ENCODE results near the gene MYBPC3.

DNA sequence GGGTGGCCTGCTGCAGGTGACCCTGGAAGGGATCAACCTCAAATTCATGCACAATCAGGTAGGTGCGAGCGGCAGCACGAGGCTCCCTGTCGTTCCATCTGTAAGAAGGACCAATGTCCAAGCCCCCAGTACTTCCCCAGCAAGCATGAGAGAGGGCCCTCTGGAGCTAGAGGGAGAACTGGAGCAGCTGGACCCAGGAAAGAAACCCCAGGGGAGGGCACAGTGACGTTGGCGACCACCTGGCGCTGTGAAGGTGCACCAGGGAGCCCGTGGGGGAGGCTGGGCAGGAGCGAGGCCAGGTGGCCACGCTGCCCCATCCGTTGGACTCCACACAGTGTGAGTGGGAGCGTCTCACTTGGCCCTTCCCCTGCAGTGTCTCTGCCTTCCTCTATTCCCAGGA is 28.0 kb downstream of the MYBPC3 start:
- TF ChIP-seq STAT3 (IDR thresholded peaks at IDR 0.05; ENCODE audit: low read depth, low read length) (no peak), MEF2B (IDR thresholded peaks at IDR 0.05; ENCODE audit: partially characterized antibody, poor library complexity, severe bottlenecking) (no peak), NFYB (IDR thresholded peaks at IDR 0.05; ENCODE audit: insufficient read depth, low read depth, low read length) (no peak), EZH2 (IDR thresholded peaks at IDR 0.05; ENCODE audit: borderline replicate concordance, control insufficient read depth, low read depth, low read length) (no peak), WRNIP1 (IDR thresholded peaks at IDR 0.05; ENCODE audit: borderline replicate concordance, low read depth, low read length) (no peak), POLR2A (IDR thresholded peaks at IDR 0.05; ENCODE audit: low read depth, low read length) (no peak), POLR2AphosphoS5 (IDR thresholded peaks at IDR 0.05; ENCODE audit: low read length) (no peak), YY1 (IDR thresholded peaks at IDR 0.05; ENCODE audit: low read depth, low read length) (no peak), SIN3A (IDR thresholded peaks at IDR 0.05; ENCODE audit: low read depth, low read length) (no peak)
- TF ChIP-seq, protein P1, sequence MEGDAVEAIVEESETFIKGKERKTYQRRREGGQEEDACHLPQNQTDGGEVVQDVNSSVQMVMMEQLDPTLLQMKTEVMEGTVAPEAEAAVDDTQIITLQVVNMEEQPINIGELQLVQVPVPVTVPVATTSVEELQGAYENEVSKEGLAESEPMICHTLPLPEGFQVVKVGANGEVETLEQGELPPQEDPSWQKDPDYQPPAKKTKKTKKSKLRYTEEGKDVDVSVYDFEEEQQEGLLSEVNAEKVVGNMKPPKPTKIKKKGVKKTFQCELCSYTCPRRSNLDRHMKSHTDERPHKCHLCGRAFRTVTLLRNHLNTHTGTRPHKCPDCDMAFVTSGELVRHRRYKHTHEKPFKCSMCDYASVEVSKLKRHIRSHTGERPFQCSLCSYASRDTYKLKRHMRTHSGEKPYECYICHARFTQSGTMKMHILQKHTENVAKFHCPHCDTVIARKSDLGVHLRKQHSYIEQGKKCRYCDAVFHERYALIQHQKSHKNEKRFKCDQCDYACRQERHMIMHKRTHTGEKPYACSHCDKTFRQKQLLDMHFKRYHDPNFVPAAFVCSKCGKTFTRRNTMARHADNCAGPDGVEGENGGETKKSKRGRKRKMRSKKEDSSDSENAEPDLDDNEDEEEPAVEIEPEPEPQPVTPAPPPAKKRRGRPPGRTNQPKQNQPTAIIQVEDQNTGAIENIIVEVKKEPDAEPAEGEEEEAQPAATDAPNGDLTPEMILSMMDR (IDR thresholded peaks at IDR 0.05 in 2 of 3, conservative IDR thresholded peaks at IDR 0.05 in 1 of 3; ENCODE audit: control insufficient read depth in 2 of 3, extremely low read depth in 1 of 3, insufficient read depth in 1 of 3, low read depth in 3 of 3, low read length in 3 of 3): no peak
- TF ChIP-seq, protein P2, sequence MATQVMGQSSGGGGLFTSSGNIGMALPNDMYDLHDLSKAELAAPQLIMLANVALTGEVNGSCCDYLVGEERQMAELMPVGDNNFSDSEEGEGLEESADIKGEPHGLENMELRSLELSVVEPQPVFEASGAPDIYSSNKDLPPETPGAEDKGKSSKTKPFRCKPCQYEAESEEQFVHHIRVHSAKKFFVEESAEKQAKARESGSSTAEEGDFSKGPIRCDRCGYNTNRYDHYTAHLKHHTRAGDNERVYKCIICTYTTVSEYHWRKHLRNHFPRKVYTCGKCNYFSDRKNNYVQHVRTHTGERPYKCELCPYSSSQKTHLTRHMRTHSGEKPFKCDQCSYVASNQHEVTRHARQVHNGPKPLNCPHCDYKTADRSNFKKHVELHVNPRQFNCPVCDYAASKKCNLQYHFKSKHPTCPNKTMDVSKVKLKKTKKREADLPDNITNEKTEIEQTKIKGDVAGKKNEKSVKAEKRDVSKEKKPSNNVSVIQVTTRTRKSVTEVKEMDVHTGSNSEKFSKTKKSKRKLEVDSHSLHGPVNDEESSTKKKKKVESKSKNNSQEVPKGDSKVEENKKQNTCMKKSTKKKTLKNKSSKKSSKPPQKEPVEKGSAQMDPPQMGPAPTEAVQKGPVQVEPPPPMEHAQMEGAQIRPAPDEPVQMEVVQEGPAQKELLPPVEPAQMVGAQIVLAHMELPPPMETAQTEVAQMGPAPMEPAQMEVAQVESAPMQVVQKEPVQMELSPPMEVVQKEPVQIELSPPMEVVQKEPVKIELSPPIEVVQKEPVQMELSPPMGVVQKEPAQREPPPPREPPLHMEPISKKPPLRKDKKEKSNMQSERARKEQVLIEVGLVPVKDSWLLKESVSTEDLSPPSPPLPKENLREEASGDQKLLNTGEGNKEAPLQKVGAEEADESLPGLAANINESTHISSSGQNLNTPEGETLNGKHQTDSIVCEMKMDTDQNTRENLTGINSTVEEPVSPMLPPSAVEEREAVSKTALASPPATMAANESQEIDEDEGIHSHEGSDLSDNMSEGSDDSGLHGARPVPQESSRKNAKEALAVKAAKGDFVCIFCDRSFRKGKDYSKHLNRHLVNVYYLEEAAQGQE (IDR thresholded peaks at IDR 0.05; ENCODE audit: low read depth, low read length): no peak
- TF ChIP-seq, protein P3, sequence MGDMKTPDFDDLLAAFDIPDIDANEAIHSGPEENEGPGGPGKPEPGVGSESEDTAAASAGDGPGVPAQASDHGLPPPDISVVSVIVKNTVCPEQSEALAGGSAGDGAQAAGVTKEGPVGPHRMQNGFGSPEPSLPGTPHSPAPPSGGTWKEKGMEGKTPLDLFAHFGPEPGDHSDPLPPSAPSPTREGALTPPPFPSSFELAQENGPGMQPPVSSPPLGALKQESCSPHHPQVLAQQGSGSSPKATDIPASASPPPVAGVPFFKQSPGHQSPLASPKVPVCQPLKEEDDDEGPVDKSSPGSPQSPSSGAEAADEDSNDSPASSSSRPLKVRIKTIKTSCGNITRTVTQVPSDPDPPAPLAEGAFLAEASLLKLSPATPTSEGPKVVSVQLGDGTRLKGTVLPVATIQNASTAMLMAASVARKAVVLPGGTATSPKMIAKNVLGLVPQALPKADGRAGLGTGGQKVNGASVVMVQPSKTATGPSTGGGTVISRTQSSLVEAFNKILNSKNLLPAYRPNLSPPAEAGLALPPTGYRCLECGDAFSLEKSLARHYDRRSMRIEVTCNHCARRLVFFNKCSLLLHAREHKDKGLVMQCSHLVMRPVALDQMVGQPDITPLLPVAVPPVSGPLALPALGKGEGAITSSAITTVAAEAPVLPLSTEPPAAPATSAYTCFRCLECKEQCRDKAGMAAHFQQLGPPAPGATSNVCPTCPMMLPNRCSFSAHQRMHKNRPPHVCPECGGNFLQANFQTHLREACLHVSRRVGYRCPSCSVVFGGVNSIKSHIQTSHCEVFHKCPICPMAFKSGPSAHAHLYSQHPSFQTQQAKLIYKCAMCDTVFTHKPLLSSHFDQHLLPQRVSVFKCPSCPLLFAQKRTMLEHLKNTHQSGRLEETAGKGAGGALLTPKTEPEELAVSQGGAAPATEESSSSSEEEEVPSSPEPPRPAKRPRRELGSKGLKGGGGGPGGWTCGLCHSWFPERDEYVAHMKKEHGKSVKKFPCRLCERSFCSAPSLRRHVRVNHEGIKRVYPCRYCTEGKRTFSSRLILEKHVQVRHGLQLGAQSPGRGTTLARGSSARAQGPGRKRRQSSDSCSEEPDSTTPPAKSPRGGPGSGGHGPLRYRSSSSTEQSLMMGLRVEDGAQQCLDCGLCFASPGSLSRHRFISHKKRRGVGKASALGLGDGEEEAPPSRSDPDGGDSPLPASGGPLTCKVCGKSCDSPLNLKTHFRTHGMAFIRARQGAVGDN (IDR thresholded peaks at IDR 0.05): no peak

Measured in GM12878 (cell line).